HFFc6 (cell line): Measurements from ENCODE around the gene DPEP1. TPM values are rescaled to one million over a fixed set of nuclear protein-coding genes. Genes with fewer than 3 reads are reported as not detected.

Source experiments
- DNase-seq: peaks from one replicate; pipeline ENCODE4 v3.0.0-alpha.2; 2018
- H3K27ac Mint-ChIP-seq: 2 replicates; pipeline ENCODE4 v1.8.0; 2020; ENCODE audit warnings: mild to moderate bottlenecking, mixed read lengths
- H3K27me3 Mint-ChIP-seq: 2 replicates; pipeline ENCODE4 v1.8.0; 2021; ENCODE audit warnings: mild to moderate bottlenecking, moderate library complexity, mixed read lengths; ENCODE audit not compliant: insufficient read depth
- H3K36me3 Mint-ChIP-seq: 2 replicates; pipeline ENCODE4 v1.8.0; 2021; ENCODE audit warnings: low read depth, mixed read lengths
- H3K4me1 Mint-ChIP-seq: 2 replicates; pipeline ENCODE4 v1.8.0; 2020; ENCODE audit warnings: low read depth, mixed read lengths
- H3K4me3 Mint-ChIP-seq: 2 replicates; pipeline ENCODE4 v1.8.0; 2020; ENCODE audit warnings: mild to moderate bottlenecking, moderate library complexity, mixed read lengths
- H3K9me3 Mint-ChIP-seq: 2 replicates; pipeline ENCODE4 v1.8.0; 2020; ENCODE audit warnings: mild to moderate bottlenecking, mixed read lengths
- CTCF ChIP-seq: fragments of 200-600 bp; sonication (generic); IDR thresholded peaks from 2 replicates; pipeline ENCODE4 v1.5.0; 2021; ENCODE audit warnings: antibody characterized with exemption, mild to moderate bottlenecking
- total RNA-seq, 6 experiments: library from RNA; stranded (reverse); fragmentation: NEBNext Ultra II Directional; extraction: Animal tissue kit (Norgen Biotek cat#: 25700); gene quantifications; 2 replicates in 1 of 6; 3 replicates in 5 of 6; pipeline ENCODE4 v1.2.3, GENCODE V29; 2021

Gene DPEP1
- total RNA-seq, 6 experiments from 2014 or later, result not detected

DNA sequence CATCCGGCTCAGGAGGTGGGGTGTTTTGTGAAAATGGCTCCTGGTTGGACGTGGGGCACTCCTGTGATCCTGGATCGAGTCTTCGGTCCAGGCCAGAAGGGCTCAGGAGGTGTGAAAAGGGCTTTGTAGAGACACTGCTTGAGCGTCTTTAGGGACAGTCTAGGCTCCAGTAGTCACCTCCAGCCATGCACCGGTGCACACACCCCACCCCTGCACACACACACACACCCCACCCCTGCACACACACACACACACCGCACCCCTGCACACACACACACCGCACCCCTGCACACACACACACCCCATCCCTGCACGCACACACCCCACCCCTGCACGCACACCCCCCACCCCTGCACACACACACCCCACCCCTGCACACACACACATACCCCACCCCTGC, 25.0 kb downstream of the DPEP1 start:
- no peak overlapping the region for H3K4me3 Mint-ChIP-seq
- TF ChIP-seq CTCF, result no peak
- H3K9me3 Mint-ChIP-seq, result no peaks in the 10 kb centered on the region
- DNase-seq, result no peak
- peaks cover 10% of the 10 kb centered on the region for H3K27me3 Mint-ChIP-seq
- H3K27ac Mint-ChIP-seq, result no peak overlapping the region
- peaks cover 18% of the 10 kb centered on the region for H3K4me1 Mint-ChIP-seq
- no peaks in the 10 kb centered on the region for H3K36me3 Mint-ChIP-seq

GRCh38 chr16:89639385-89639784, 25.9 kb downstream of the DPEP1 start:
- H3K36me3 Mint-ChIP-seq, result no peaks in the 10 kb centered on the region
- peaks cover 10% of the 10 kb centered on the region for H3K4me1 Mint-ChIP-seq
- TF ChIP-seq CTCF, result no peak
- H3K4me3 Mint-ChIP-seq, result no peak overlapping the region
- no peaks in the 10 kb centered on the region for H3K9me3 Mint-ChIP-seq
- DNase-seq, result no peak
- peaks cover 3% of the 10 kb centered on the region for H3K27me3 Mint-ChIP-seq
- H3K27ac Mint-ChIP-seq, result no peak overlapping the region

DNA sequence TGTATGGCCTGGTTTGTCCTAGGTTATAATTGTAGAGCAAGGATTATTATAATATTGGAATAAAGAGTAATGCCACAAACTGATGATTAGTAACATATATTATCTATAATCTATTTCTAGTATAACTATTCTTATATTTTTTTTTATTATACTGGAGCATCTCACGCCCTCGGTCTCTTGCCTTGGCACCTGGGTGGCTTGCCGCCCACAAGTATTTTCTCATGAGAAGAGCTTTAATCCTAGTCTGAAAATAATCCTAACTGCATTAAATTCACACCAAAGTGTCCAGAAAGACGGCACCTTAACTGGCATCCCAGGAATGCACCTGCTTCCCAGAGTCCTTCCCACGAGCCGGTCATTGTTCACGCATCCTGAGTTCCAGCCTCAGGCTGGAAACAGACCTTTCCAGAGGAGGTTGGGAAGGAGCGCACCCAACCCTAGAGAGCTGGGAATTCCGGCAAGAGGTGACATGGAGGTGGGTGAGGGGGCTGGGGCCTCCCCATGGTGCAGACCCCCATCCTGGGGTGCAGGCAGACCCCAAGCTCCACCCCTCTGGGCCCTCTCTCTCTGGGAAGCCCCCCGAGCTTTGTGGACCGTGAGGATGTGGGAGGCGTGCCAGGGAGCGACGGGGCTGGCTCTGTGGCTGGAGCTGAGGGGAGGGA, 28.1 kb downstream of the DPEP1 start:
- H3K4me1 Mint-ChIP-seq, result peaks cover 10% of the 10 kb centered on the region
- DNase-seq, result no peak
- TF ChIP-seq CTCF, result peak; percentile 34; the same call in 1 of the 2 replicates
- H3K27ac Mint-ChIP-seq, result no peak overlapping the region
- H3K4me3 Mint-ChIP-seq, result peak overlapping the region; percentile 84; the same call in 1 of the 2 replicates
- H3K27me3 Mint-ChIP-seq, result no peaks in the 10 kb centered on the region; the same call in 1 of the 2 replicates
- peaks cover 4% of the 10 kb centered on the region; the same call in 1 of the 2 replicates for H3K36me3 Mint-ChIP-seq
- no peaks in the 10 kb centered on the region for H3K9me3 Mint-ChIP-seq

DNA sequence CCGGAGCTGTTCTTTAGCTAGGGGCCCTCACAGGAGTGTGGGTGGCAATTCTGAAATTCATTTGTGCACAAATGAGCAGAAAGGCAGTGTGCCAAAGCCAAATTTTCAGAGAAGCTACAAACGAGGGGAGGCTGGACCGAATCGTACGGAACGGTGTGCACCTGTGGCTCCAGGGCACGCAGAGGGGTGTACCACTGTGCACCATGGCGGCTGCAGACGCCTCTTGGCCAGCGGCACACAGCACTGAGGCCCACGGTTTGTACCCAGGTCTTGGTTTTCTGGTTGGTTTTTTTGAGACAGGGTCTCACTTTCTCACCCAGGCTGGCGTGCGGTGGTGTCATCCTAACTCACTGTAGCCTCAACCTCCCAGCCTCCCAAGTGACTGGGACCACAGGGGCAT, 29.1 kb downstream of the DPEP1 start:
- Mint-ChIP-seq H3K4me3 (no peak overlapping the region), H3K4me1 (peaks cover 10% of the 10 kb centered on the region), H3K36me3 (peaks cover 4% of the 10 kb centered on the region; the same call in 1 of the 2 replicates), H3K9me3 (no peaks in the 10 kb centered on the region), H3K27me3 (no peaks in the 10 kb centered on the region; the same call in 1 of the 2 replicates), H3K27ac (no peak overlapping the region)
- no peak for DNase-seq
- TF ChIP-seq CTCF, result no peak

- Mint-ChIP-seq H3K36me3 (peaks cover 10% of the 10 kb centered on the region), H3K9me3 (peaks cover 5% of the 10 kb centered on the region), H3K4me1 (peaks cover 10% of the 10 kb centered on the region), H3K27ac (no peak overlapping the region), H3K27me3 (no peaks in the 10 kb centered on the region; the same call in 1 of the 2 replicates), H3K4me3 (no peak overlapping the region)
- no peak for TF ChIP-seq CTCF
- no peak for DNase-seq
Observed at GRCh38 chr16:89643769-89644300, 30.4 kb downstream of the DPEP1 start.
